HG03025 (cell line): Measurements from ENCODE around the gene TBC1D4.
"Not testable (repeated sequence)": the region's sequence is repeated elsewhere in the genome, so short reads cannot be mapped to it uniquely, and the experiment has no call there.

Experiments used
- ATAC-seq: cut with Tn5 transposase; IDR thresholded peaks from one replicate; pipeline ENCODE4 v1.9.1; 2021; ENCODE audit warnings: mild to moderate bottlenecking, moderate library complexity; ENCODE audit not compliant: unreplicated experiment, low FRiP score

TBC1D4 gene

DNA sequence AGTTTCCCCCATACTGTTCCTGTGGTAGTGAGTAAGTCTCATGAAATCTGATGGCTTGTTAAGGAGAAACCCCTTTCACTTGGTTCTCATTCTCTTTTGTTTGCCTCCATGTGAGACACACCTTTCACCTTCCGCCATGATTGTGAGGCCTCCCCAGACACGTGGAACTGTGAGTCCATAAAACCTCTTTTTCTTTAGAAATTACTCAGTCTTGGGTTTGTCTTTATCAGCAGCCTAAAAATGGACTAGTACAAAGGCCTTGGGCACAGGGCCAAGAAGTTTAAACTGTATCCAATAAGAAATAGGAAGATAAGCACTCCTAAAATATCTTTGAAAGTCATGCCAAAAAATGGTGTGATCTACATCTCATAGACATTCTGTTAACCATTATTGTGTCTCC is 176.9 kb downstream of the TBC1D4 start:
- ATAC-seq: no peak

- ATAC-seq: no peak
Observed at GRCh38 chr13:75303263-75303662, 178.7 kb downstream of the TBC1D4 start.

GRCh38 chr13:75302071-75302698 is 179.8 kb downstream of the TBC1D4 start:
- ATAC-seq: no peak

DNA sequence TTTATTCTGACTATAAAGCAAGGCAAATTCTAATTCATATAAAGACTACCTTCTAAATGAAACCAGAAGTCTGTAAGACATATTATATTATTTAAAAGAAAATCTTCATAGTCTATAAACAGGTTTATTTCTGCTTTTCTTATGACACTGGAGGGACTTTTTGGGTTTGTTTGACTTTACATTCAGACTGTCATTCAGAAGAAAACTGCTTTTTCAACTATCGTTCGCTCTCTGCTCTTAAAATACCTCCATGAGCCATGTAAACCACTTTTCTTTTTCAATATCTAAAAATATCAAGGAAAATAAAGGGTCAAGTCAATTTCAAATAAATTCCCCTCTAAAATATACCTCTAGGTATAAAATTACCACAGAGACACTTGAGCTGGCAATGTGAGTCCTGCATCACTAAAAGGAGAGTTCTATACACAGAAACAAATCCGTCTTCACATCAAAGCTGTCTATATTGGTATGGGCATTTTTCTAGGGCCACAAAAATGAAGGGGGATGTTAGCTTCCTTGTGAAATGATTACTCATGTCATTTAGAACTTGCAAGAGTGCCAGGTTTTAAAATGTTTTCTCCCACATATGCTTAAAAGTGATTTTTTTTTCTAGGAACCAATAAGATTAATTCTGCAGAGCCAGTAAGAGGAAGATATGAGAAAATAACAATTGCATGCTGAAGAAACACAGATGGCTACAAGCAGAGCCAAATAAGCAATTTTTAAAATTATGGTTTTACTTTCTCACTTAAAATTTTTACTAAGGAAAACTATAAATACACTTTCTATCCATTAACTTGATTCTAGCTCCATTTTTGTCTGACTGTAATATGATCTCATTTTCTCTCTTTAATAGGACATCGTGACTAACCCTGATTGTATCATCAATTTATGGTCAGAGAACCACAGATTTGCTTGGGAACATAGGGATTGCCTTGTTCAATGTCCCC is 181.8 kb downstream of the TBC1D4 start:
- ATAC-seq: no peak

- no peak for ATAC-seq
Observed at GRCh38 chr13:75299246-75299645, 182.7 kb downstream of the TBC1D4 start.

DNA sequence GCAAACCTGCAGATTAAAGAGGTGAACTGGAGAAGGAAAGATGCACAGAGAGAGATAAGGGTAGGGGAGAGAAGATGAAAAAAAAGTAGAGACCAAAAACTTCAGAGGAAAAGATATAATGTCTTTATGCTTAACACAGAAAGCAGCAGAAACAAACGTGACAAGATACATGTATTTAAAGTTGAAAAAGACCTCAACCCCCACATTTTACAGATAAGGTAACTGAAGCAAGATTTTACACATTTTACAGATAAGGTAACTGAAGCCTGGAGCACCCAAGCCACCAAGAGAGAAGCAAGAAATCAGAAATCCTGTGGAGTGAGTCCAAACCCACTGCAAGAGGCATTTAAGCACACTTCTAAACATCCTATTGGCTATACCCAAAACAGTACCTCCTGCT is 185.3 kb downstream of the TBC1D4 start:
- no peak for ATAC-seq

- ATAC-seq: no peak
Observed at GRCh38 chr13:75295201-75295600, 186.8 kb downstream of the TBC1D4 start.

DNA sequence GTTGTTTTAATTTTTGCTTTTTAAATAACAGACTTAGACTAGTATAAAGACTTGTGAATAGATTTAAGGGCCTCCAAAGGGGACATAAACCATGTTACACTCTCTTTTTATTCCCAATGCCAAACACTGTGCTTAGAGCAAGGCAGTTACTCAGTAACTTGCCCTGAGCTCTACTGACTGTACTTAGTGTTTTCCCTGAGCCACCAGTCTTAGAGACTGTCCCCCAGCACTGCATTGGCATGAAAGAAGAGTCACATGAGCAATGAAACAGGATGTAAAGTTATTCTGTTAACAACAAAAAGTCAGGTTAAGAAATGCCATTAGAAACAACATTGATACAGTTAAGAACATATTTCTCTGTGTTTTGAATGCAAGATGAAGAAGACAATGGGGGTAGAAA is 187.9 kb downstream of the TBC1D4 start:
- ATAC-seq: no peak

DNA sequence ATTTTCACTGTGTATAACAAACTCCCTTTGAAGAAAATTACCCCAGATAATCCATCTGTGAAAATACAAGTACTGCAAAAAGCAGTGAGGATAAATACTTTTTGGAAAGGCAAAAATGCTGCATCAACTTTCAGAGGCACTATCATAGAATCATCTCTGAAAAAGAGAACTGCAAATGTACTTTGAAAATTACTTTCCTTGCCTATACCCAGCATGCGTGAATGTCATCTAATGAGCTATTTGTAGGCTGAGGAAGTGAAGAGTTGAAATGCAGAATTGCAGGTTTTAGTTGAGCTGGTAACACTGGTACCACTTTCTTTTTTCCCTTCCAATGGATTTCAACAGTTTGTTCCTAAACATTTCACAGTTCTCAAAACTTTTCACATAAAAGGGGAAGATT is 196.7 kb downstream of the TBC1D4 start:
- peak; percentile 72 for ATAC-seq

DNA sequence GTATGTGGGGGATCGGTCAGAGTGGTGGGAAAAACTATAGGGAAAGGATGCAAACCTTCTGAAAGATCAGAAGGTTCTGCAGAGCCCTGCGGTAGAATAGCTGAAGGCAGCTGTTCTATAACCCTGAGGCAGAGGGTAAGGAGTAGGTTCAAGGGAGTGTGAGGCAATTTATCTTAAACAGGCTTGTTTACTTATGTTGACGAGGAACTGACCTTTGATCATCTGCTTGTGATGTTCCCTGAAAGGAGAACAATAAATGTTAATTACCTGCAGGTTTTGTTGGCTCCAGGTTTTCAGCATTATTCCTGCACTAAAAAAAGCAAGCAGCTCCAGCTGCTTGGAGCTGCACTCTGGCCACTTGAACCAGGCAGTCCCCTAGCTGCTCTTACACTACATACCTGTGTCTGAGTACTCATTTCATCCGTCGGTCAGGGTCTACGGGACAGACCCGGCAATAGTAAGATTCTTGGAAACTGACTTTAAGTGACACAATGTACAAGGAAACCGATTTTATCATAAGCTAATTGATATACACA is 202.1 kb downstream of the TBC1D4 start:
- no peak for ATAC-seq

DNA sequence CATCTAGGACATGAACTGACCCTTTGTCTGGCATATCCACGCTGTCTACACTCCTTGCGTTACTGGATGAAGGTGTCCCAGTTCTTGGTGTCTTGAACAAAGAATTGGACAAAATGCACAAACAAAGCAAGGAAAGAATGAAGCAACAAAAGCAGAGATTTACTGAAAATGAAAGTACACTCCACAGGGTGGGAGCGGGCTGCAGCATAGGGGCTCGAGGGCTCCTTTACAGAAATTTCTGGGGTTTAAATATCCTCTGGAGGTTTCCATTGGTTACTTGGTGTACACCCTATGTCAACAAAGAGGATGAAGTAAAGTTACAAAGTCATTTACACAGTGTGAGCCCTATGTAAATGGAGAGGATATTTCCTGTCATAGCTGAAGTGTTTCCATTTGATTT is 208.3 kb downstream of the TBC1D4 start:
- not testable (repeated sequence) for ATAC-seq

GRCh38 chr13:75271846-75272245 is 210.1 kb downstream of the TBC1D4 start:
- no peak for ATAC-seq

DNA sequence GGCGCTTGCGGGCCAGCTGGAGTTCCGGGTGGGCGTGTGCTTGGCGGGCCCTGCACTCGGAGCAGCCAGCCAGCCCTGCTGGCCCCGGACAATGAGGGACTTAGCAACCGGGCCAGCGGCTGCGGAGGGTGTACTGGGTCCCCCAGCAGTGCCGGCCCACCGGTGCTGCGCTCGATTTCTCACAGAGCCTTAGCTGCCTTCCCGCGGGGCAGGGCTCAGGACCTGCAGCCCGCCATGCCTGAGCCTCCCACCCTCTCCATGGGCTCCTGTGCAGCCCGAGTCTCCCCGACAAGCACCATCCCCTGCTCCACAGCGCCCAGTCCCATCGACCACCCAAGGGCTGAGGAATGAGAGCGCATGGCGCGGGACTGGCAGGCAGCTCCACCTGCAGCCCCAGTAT is 213.5 kb downstream of the TBC1D4 start:
- not testable (repeated sequence) for ATAC-seq

DNA sequence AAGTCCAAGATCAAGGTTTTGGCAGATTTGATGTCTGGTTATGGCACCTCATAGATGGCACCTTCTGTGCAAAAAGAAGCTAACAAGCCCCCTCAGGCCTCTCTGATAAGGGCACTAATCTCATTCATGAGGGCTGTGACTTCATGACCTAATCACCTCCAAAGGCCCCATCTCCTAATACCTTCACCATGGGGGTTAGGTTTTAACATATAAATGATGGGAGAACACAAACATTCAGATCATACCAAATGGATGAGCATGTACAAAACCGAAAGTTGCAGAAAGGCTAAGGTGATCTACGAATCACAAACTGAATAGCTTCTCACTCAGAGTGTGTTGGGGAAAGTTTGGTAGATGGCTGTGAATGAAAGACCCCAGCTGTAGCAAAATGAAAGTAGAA is 217.4 kb downstream of the TBC1D4 start:
- no peak for ATAC-seq

- no peak for ATAC-seq
Observed at GRCh38 chr13:75263741-75264407, 218.1 kb downstream of the TBC1D4 start.

GRCh38 chr13:75258159-75258782 is 223.7 kb downstream of the TBC1D4 start:
- ATAC-seq: no peak

DNA sequence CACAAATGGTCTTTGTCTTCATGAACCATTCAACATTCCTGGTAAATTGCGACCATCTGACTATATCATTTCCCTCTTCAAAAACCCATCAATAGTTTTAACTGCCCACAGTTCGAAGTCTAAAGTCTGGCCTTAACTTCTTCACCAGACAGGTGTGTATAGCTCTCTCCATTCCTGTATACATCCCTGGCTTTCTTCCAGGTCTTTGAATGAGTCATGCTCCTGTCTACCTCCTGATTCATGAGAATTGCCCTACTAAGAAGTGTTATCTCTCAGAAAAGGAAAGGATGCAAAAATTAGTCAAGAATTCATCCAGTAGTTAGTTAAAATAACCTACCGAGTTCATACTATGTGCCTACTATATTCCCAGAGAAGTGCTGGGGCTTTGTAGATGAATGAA is 225.0 kb downstream of the TBC1D4 start:
- no peak for ATAC-seq

- no peak for ATAC-seq
Observed at GRCh38 chr13:75255653-75256052, 226.3 kb downstream of the TBC1D4 start.

GRCh38 chr13:75255147-75255546 is 226.8 kb downstream of the TBC1D4 start:
- no peak for ATAC-seq

- ATAC-seq: no peak
Observed at GRCh38 chr13:75251188-75251587, 230.8 kb downstream of the TBC1D4 start.
